ENCODE data around the gene PHACTR2. TPM values are rescaled to one million over a fixed set of nuclear protein-coding genes. Genes with fewer than 3 reads are reported as not detected.

PHACTR2 gene
- polyA plus RNA-seq, 1 donor = 28.1 TPM

DNA sequence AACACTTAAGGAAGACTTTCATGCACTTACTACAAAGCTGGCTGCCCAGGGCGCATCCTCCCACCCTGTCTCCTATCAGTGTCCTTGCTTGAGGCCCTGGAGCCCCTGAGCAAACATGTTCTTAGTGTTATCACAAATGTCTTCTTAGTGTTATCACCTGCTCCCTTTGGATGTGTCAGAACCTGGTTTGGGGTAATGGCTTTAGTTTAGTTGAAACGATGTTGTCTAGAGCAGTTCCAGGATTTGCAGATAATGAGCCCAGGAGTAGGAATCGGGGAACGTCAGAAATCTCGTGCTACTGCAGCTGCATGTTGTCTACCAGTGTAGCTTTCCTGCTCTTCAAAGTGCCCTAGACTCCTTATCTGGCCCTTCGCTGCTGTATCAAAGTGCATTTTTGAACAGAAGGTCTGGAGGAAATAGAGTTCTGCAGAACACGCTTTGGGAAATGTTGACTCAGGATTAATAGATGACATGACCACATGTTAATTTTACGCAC is 69.6 kb downstream of the PHACTR2 start:
- peak; percentile 89 to 95 for DNase-seq
- no CpG with 5 or more reads among the region's 8 CpGs for WGBS (ENCODE audit: insufficient coverage, low lambda C conversion rate)
- Histone ChIP-seq H3K27me3 (ENCODE audit: control insufficient read depth, insufficient read depth, low read length) (no peaks in the 10 kb centered on the region), H3K27ac (ENCODE audit: low read length) (peak overlapping the region; percentile 21), H3K9me3 (ENCODE audit: control insufficient read depth, low read depth, low read length) (no peaks in the 10 kb centered on the region), H3K4me3 (ENCODE audit: low read length) (no peak overlapping the region), H3K36me3 (ENCODE audit: control insufficient read depth, insufficient read depth, low read length) (peaks cover 2% of the 10 kb centered on the region), H3K4me1 (ENCODE audit: control insufficient read depth, insufficient read depth, low read length) (peaks cover 43% of the 10 kb centered on the region)

DNA sequence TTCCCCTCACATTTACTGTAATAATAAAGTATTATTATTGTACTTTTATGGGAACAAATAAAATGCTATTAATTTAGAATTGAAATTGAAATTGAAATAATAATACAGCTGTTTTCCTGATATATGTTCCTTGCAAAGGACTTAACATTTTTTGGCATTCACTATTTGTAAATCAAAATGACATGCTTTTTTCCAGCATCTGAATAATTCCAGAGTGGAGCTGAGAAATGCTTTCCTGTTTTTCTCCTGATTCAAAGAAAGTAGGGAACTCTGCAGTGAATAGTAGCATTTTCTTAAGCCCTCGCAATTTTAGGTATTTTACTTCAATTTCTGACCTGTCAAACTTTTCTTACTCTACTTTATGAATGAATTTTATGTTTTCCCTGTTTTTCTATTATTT is 72.1 kb downstream of the PHACTR2 start:
- DNase-seq = no peak
- Histone ChIP-seq H3K4me3 (ENCODE audit: low read length) (no peak overlapping the region), H3K36me3 (ENCODE audit: control insufficient read depth, insufficient read depth, low read length) (peaks cover 10% of the 10 kb centered on the region), H3K4me1 (ENCODE audit: control insufficient read depth, insufficient read depth, low read length) (peaks cover 31% of the 10 kb centered on the region), H3K9me3 (ENCODE audit: control insufficient read depth, low read depth, low read length) (no peaks in the 10 kb centered on the region), H3K27me3 (ENCODE audit: control insufficient read depth, insufficient read depth, low read length) (no peaks in the 10 kb centered on the region), H3K27ac (ENCODE audit: low read length) (no peak overlapping the region)
- 100% methylated on average over 1 of the region's 1 CpG for WGBS (ENCODE audit: insufficient coverage, low lambda C conversion rate)

DNA sequence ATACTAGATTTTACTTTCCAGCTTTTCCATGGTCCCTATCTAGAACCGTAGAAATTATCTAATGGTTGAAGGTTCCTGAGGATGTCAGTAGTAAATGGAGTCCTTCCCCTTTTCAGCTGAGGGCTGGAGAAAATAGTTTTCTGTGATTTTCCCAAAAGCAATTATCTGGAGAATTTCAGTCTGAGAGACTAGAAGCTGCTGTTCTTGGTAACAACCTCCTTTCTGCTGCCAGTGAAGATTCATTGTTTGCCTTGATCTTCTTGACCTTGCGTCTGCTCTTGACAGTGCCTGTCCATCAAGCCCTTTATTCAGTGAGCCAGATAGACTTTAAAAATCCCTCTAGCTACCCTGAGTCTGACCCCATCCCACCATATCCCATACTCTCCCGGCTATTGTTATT is 73.1 kb downstream of the PHACTR2 start:
- Histone ChIP-seq H3K9me3 (ENCODE audit: control insufficient read depth, low read depth, low read length) (no peaks in the 10 kb centered on the region), H3K36me3 (ENCODE audit: control insufficient read depth, insufficient read depth, low read length) (peaks cover 11% of the 10 kb centered on the region), H3K4me3 (ENCODE audit: low read length) (no peak overlapping the region), H3K27me3 (ENCODE audit: control insufficient read depth, insufficient read depth, low read length) (no peaks in the 10 kb centered on the region), H3K4me1 (ENCODE audit: control insufficient read depth, insufficient read depth, low read length) (peaks cover 21% of the 10 kb centered on the region), H3K27ac (ENCODE audit: low read length) (no peak overlapping the region)
- WGBS (ENCODE audit: insufficient coverage, low lambda C conversion rate) = 36% methylated on average over 1 of the region's 3 CpGs
- no peak for DNase-seq

DNA sequence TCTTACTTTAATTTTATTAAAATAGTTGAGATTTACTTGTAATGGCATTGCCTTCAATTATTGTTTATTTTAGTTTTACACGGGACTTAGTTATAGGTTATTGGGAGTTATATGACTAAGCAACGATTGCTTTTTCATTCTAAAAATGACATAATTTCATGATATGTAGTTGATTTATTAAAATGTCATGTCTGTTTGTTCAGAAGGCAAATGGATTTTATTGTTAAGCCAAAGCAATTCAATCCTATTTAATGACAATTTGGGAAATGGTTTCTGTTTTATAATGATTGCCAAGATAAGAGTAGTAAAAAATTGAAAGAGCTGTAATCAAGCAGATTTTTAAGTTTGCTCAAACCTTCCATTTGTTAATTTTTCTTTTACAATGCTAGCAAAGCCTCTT is 74.7 kb downstream of the PHACTR2 start:
- Histone ChIP-seq H3K27me3 (ENCODE audit: control insufficient read depth, insufficient read depth, low read length) (no peaks in the 10 kb centered on the region), H3K9me3 (ENCODE audit: control insufficient read depth, low read depth, low read length) (no peaks in the 10 kb centered on the region), H3K4me3 (ENCODE audit: low read length) (no peak overlapping the region), H3K27ac (ENCODE audit: low read length) (no peak overlapping the region), H3K36me3 (ENCODE audit: control insufficient read depth, insufficient read depth, low read length) (peaks cover 18% of the 10 kb centered on the region), H3K4me1 (ENCODE audit: control insufficient read depth, insufficient read depth, low read length) (peaks cover 7% of the 10 kb centered on the region)
- no peak for DNase-seq
- 85% methylated on average over 2 of the region's 2 CpGs for WGBS (ENCODE audit: insufficient coverage, low lambda C conversion rate)

DNA sequence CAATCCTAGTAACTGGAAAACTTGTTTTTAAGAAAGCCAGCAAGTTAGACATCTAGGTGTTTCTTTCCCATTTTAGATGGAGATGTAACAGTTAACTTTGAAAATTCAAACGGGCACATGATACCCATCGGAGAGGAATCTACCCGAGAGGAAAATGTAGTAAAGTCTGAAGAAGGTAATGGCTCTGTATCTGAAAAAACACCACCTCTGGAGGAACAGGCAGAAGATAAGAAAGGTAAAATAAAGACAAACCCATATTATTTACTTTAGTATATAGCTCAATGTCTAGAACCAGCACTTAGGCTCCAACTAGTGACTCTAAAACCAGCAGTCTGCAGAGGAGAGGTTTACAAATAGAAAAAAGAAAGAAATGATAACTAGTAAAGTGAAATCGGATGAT is 75.9 kb downstream of the PHACTR2 start:
- WGBS (ENCODE audit: insufficient coverage, low lambda C conversion rate) = 100% methylated on average over 1 of the region's 4 CpGs
- peaks cover 25% of the 10 kb centered on the region for H3K36me3 ChIP-seq (ENCODE audit: control insufficient read depth, insufficient read depth, low read length)
- peaks cover 2% of the 10 kb centered on the region for H3K4me1 ChIP-seq (ENCODE audit: control insufficient read depth, insufficient read depth, low read length)
- H3K27ac ChIP-seq (ENCODE audit: low read length) = no peak overlapping the region
- no peak overlapping the region for H3K4me3 ChIP-seq (ENCODE audit: low read length)
- no peaks in the 10 kb centered on the region for H3K9me3 ChIP-seq (ENCODE audit: control insufficient read depth, low read depth, low read length)
- no peaks in the 10 kb centered on the region for H3K27me3 ChIP-seq (ENCODE audit: control insufficient read depth, insufficient read depth, low read length)
- DNase-seq = no peak

DNA sequence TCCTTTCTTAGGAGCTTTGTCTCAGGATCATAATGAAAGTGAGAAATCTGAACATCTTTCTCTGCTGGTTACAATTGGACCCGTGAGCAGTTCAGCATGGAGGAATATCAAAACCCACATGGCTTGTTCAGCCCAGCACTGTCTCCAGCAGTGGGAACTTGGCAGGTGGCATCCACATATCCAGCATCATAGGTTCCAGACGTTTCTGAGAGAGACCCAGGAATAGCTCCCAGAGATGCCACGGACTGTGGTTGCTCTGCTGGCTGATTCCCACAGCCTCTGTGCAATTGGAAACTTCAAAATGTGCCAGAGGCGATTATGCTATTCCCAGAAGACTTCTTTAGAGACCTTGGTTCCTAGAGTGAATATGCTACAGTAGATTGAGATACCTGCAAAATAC is 76.4 kb downstream of the PHACTR2 start:
- no peaks in the 10 kb centered on the region for H3K27me3 ChIP-seq (ENCODE audit: control insufficient read depth, insufficient read depth, low read length)
- H3K36me3 ChIP-seq (ENCODE audit: control insufficient read depth, insufficient read depth, low read length) = peaks cover 23% of the 10 kb centered on the region
- H3K4me3 ChIP-seq (ENCODE audit: low read length) = no peak overlapping the region
- no peaks in the 10 kb centered on the region for H3K4me1 ChIP-seq (ENCODE audit: control insufficient read depth, insufficient read depth, low read length)
- no peak for DNase-seq
- no peaks in the 10 kb centered on the region for H3K9me3 ChIP-seq (ENCODE audit: control insufficient read depth, low read depth, low read length)
- WGBS (ENCODE audit: insufficient coverage, low lambda C conversion rate) = no CpG with 5 or more reads among the region's 4 CpGs
- no peak overlapping the region for H3K27ac ChIP-seq (ENCODE audit: low read length)

DNA sequence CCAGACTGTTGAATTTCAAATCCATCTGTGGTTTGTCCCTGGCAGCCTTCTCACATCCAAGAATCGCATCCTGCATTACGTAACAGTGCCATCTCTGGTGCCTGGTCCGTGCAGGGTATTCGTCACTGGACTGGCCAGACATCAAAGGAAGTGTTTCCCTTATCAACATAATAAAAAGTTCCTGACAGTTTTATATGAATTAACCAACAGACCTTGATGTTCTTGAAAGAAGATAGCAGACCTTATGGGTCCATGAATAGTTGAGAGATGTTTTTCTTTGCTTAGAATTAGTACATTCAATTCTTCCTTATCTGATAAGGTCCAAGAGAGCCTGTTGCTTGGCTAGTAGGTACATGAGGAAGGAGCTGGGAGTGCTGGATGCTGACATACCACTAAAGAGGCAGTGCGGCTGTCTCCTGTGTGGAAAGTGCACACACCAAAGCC is 77.6 kb downstream of the PHACTR2 start:
- DNase-seq = no peak
- Histone ChIP-seq H3K4me1 (ENCODE audit: control insufficient read depth, insufficient read depth, low read length) (no peaks in the 10 kb centered on the region), H3K36me3 (ENCODE audit: control insufficient read depth, insufficient read depth, low read length) (peaks cover 29% of the 10 kb centered on the region), H3K4me3 (ENCODE audit: low read length) (no peak overlapping the region), H3K9me3 (ENCODE audit: control insufficient read depth, low read depth, low read length) (no peaks in the 10 kb centered on the region), H3K27me3 (ENCODE audit: control insufficient read depth, insufficient read depth, low read length) (no peaks in the 10 kb centered on the region), H3K27ac (ENCODE audit: low read length) (no peak overlapping the region)
- no CpG with 5 or more reads among the region's 5 CpGs for WGBS (ENCODE audit: insufficient coverage, low lambda C conversion rate)

DNA sequence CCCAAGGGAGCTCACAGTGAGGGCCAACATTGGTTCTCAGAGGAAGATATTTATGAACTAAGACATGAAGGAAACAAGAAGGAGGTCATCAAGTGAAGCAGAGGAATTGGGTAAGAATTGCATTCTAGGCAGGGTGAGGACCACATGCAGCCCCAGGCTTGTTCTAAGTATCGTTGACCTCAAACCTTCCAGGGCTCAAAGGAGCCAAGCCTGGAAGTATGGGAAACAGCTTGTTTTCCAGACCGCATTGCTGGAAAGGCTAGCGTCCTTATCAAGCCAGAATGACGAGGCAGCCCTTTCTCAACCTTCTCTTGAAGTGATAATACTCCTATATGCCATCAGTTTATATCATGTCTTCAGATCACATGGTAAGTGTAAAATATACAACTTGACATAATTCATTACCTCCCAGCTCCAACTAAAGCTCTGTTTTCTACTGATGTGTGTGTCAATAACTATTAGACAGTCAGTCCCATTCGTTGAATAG is 79.6 kb downstream of the PHACTR2 start:
- Histone ChIP-seq H3K9me3 (ENCODE audit: control insufficient read depth, low read depth, low read length) (no peaks in the 10 kb centered on the region), H3K27me3 (ENCODE audit: control insufficient read depth, insufficient read depth, low read length) (no peaks in the 10 kb centered on the region), H3K27ac (ENCODE audit: low read length) (no peak overlapping the region), H3K36me3 (ENCODE audit: control insufficient read depth, insufficient read depth, low read length) (peaks cover 37% of the 10 kb centered on the region), H3K4me3 (ENCODE audit: low read length) (no peak overlapping the region), H3K4me1 (ENCODE audit: control insufficient read depth, insufficient read depth, low read length) (no peaks in the 10 kb centered on the region)
- no peak for DNase-seq
- WGBS (ENCODE audit: insufficient coverage, low lambda C conversion rate) = no CpG with 5 or more reads among the region's 5 CpGs

DNA sequence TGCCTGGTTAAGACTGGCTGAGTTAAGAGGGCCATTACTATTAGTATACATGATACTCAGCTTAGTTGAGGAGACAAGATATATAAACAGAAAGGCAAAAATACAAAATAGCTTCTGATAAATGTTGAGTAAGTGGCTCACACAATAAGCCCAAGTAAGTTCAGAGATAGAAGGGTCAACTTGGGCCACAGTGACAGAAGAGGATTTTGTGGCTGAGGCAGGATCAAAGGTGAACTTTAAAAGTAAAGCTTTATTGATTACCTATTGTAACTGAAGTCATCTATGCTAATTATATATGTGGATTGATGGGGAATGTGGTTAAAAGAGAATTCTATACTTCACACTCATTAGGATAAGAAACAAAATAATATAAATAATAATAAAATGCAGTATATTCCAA is 80.8 kb downstream of the PHACTR2 start:
- H3K36me3 ChIP-seq (ENCODE audit: control insufficient read depth, insufficient read depth, low read length) = peaks cover 34% of the 10 kb centered on the region
- H3K27ac ChIP-seq (ENCODE audit: low read length) = no peak overlapping the region
- H3K4me3 ChIP-seq (ENCODE audit: low read length) = no peak overlapping the region
- H3K4me1 ChIP-seq (ENCODE audit: control insufficient read depth, insufficient read depth, low read length) = no peaks in the 10 kb centered on the region
- DNase-seq = no peak
- H3K9me3 ChIP-seq (ENCODE audit: control insufficient read depth, low read depth, low read length) = no peaks in the 10 kb centered on the region
- no peaks in the 10 kb centered on the region for H3K27me3 ChIP-seq (ENCODE audit: control insufficient read depth, insufficient read depth, low read length)

DNA sequence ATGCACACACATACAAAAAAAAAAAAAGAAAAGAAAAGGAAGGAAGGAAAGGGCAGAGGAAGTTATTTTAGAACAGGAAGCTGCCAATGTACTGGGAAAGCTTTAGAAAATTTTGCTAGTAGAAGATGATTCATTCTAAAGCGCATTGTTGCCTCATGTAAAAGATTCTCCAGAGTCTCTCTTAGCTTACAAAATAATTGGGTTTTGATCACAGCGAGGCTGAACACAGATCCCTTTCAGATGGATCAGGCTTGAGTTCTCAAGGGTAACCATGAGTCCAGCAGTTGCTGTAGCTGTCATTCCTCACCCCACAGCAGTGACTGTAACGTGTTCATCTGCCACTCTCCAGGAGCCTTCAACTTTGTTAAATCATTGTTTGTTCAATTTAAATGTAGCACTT is 81.9 kb downstream of the PHACTR2 start:
- Histone ChIP-seq H3K27ac (ENCODE audit: low read length) (no peak overlapping the region), H3K27me3 (ENCODE audit: control insufficient read depth, insufficient read depth, low read length) (no peaks in the 10 kb centered on the region), H3K4me3 (ENCODE audit: low read length) (no peak overlapping the region), H3K9me3 (ENCODE audit: control insufficient read depth, low read depth, low read length) (no peaks in the 10 kb centered on the region), H3K4me1 (ENCODE audit: control insufficient read depth, insufficient read depth, low read length) (no peaks in the 10 kb centered on the region), H3K36me3 (ENCODE audit: control insufficient read depth, insufficient read depth, low read length) (peaks cover 35% of the 10 kb centered on the region)
- no CpG with 5 or more reads among the region's 3 CpGs for WGBS (ENCODE audit: insufficient coverage, low lambda C conversion rate)
- no peak for DNase-seq

DNA sequence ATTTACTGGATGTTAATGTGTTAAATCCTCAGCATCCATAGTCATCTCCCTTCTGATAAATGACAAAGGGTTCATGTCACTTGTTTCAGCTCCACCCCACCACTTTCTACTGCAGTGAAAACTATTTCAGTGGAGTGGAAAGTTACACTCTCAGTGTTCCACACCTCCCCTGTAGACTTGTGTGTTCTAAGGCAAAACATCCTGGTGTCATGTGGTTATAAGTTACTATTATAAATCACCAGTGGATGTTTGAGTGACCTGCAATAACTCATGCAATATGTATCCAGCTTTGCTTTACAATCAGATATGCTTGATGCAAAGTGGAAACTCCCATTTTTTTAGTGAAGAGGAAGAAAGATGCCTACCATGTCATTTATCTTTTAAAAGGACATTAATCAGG is 83.3 kb downstream of the PHACTR2 start:
- no peaks in the 10 kb centered on the region for H3K4me1 ChIP-seq (ENCODE audit: control insufficient read depth, insufficient read depth, low read length)
- peaks cover 42% of the 10 kb centered on the region for H3K36me3 ChIP-seq (ENCODE audit: control insufficient read depth, insufficient read depth, low read length)
- H3K9me3 ChIP-seq (ENCODE audit: control insufficient read depth, low read depth, low read length) = no peaks in the 10 kb centered on the region
- no peak overlapping the region for H3K27ac ChIP-seq (ENCODE audit: low read length)
- no peak overlapping the region for H3K4me3 ChIP-seq (ENCODE audit: low read length)
- no peak for DNase-seq
- H3K27me3 ChIP-seq (ENCODE audit: control insufficient read depth, insufficient read depth, low read length) = no peaks in the 10 kb centered on the region

All from large intestine (tissue), 3 donors.